Stimulated activated CD8-positive, alpha-beta memory T cell treated with anti-CD3 and anti-CD28 coated beads, Interleukin-4, amount 100 ng/mL, for 24 hours (primary cell): ENCODE measurements around the gene ADAMTS12.

ENCODE experiments used
- DNase-seq: peaks from one replicate; pipeline ENCODE4 v3.0.0-alpha.2; 2020; ENCODE audit warnings: low read depth

The ADAMTS12 gene

DNA sequence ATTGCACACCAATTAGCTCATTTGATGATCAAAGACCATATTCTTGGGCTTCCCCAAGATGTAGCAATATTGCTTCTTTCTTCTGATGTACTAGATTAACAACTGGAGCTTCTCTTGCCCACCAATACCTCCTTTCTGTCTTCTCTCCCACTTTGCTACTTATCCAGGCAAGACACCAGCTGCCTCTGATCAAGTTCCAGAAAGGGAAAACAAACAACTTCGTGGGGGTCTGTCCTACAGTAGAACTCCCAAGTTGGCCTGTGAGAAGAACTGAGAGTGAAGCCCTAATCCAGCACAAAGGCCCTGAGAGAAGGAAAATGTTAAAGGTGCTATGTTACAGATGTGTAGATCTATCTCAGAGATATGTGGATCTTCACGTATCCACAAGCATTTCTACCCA is 44.9 kb downstream of the ADAMTS12 start:
- DNase-seq = no peak

DNA sequence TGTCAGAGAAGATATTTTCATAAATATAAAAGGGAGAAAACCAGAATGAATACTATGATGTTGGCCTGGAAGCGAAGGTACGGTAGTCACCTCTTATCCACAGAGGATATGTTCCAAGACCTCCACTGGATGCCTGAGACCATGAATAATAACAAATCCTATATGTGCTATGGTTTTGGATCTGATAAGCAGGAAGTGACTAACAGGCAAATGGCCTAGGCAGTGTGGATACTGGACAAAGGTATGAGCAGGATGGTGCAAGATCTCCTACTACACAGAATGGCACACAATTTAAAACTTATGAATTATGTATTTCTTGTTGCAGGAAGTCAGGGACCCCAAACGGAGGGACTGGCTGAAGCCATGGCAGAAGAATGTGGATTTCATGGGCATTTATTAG is 48.2 kb downstream of the ADAMTS12 start:
- no peak for DNase-seq

DNA sequence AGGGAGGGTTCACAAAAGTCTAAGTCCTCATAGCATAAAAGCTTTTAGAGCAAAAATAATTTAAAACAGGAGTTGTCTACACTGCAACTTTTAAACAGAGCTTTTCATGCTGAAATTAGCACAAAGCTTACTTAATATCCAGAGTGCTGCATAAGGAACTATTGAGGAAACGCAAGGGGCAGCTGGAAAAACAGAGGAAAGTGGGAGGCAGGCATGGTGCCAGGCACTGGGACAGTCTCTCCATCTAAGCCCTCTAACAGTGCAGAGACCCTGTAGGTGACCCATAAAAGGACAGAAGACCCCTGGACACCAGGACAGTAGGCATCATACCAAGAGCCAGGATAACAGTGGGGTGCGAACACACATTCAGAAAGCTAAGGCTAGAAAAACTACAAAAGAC is 49.3 kb downstream of the ADAMTS12 start:
- no peak for DNase-seq

DNA sequence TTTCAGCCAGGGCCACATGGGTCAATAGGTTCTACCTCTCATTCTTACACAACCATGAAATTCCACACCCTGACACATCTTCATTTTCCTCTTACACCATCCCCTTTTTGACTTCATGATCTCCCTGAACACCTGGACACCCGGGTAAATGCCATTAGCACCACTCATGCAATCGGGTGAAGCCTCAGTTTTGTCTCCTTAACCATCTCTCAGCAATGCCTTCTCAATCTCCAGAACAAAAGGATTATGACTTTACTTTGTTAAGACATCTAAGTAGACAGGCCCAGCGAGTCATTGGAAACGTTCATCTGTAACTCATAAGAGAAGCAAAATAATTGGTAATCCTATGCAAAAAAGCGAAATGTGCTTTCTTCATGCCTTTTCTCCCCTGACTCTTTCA is 49.9 kb downstream of the ADAMTS12 start:
- no peak for DNase-seq

DNA sequence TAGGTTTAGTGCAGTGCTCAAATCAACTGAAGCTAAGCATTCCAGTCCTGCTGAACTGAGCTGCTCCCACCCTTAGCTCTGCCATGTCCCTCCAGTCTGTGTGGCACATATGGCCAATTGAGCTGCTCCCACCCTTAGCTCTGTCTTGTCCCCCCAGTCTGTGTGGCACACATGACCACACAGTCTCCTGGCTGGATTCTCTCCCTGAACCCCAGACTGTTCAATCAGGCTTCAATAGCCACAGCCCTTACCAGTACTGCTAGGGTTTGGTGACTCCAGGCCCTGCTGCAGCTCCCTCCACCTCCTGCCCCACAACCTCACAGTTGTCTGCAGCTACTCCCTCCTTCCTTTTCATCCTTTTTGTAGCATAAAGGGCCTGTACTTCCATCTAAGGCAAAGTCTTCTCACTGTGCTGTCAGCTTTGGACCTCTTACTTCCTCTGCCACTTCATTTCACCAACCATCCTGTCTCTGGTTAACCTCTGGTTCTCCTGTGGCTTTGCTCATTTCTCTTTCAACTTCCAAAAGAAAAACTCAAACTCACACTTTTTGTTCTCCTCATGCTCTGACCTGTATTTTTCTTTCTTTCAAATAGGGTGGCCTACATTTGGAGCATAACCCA is 50.8 kb downstream of the ADAMTS12 start:
- no peak for DNase-seq

DNA sequence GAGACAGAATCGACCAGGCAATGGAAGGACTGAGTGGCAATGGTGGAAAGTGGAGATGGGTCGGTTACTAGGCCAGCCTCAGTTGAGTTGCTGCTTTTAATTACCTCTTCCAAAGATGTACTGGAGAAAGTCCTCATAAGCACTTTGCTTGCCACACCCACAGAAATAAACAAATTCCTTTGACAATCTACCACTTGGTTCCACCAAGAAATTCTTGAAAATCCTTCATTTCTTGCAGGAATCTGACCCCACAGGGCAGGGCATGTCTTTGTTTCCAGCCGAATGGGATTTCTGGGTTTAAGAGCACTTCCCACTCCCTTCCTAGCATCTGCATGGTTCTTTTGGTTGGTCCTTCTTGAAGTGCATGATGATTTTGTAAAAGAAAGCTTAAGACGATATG is 54.5 kb downstream of the ADAMTS12 start:
- no peak for DNase-seq

DNA sequence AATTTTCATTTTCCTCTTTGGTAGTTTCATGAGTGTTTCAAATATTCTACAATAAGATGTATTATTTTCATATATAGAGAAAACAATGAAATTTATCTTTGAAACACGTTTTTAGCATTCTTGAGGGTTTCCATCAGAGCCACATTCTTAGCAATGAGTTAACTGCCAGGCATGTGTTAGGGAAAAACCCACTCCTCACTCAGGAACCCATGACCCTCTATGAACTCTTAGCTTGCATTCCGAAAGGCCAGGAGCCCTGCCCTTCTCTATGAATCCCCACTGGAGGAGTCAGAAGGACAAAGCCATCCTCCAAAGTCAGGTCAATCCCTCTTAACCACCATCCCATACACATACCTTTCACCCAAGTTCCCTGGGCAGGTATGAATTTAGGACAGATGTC is 57.5 kb downstream of the ADAMTS12 start:
- DNase-seq = no peak

DNA sequence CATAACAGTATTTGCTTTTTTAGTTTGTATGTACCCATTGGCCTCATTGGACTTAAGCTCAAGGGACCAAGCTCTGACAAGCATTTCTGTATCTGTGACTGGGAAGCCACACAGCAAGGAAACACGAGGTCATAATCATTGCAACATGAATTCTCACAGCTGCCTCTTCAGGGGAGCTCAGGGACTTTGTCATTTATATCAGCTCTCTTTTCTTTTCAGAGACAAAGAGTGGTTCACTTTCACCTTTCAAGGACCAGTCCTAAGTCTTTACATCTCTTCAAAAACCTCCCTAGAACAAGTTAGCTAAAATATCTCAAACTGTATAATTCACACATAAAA is 58.6 kb downstream of the ADAMTS12 start:
- no peak for DNase-seq

DNA sequence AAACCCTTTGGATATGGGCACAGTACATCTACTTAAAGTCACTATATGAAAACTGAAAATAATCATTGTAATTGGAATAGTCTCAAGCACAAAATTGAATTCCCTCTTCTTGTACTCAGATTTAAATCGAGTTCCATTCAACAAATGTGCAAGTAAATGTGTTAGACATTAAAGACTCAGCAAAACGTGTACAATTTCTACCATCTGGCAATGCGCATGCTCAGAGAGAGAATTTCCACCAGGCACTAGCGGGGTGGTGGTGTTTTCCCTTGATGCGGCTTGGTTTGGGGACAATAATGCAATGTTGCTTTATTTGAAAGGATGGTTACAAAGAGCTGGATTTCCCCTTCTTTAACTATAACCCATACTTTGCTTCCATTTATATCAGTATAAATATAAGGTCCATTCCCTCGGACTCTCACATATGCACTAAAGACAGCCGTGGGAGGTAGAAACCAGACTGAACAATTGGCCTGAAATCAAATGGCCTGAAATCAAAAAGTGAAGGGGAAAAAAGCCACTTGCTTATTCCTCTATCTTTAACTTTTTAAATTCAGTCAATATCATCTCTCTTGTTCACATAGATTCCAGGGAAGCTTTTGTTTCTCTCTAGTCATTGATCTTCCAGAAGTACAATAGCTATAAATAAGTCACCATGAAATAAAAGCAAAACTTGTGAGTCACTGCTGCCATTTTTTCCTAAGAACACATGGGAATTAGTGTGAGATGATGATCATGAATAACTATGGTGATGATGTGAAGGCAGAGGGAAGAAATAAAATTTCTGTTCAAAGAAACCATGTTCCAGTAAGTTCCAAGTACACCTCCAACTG is 59.2 kb downstream of the ADAMTS12 start:
- DNase-seq = no peak

DNA sequence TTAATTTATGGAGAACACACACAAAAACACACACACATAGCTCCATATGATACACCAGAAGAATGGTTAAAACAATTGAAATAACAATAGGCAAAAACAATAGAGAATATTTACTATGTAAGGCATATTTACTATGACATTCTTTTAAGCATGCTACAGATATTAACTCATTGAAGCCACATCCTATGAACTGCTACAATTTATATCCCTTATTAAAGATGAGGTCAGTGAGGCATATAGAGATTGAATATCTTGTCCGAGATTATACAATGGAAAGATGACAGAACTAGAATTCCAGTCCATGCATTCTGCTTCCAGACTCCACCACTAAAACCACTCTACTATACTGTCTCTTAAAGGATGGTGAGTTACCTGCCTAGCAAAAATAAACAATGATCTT is 60.7 kb downstream of the ADAMTS12 start:
- DNase-seq = no peak

DNA sequence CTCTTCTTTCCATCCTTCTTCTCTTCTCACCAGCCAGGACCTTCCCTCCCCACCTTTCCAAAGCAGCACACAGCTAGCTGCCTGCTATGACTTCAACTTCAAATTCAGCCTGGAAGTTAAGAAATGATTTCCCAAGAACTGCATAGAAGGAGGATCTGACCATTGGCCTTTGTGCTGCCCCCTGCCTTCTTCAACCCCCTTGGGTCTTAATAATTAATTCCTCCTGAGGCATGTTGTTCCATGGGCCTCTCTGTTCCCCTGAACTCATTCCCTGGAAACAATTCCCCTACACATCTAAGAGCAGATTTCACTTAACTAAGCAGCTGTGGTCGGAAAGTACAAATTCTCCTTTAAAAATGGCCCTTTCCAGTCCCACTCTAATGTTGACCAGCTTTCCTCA is 62.4 kb downstream of the ADAMTS12 start:
- no peak for DNase-seq

DNA sequence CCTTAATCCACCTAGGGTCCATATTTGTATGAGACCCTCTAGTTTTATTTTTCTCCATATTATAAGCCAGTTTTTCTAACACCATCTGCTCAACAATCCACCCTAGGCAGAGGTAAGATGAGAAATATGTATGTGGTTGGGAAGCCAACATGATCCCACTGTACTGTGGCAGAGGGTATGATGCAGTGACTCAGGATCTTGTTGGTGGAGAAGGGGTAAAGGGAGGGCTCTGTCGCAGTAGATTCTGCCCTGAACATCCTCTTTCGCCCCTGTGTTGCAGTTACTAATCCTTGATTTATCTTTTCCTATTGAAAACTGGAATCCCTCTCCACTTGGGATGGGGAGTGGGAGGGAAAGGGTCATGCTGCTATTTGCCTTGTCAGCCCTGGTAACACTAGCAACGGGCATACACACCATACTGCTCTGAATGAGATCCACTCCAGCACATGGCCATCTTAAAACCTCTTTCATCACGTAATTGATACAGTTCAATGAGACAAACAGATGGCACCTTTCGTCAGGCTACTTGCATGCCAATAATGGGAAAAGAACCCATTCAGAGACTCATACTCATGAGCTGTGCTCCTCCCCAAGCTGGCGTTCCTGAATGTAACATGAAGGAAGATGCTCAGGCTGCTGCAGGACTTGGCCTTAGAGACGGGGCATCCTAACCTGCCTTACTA is 63.0 kb downstream of the ADAMTS12 start:
- no peak for DNase-seq

DNA sequence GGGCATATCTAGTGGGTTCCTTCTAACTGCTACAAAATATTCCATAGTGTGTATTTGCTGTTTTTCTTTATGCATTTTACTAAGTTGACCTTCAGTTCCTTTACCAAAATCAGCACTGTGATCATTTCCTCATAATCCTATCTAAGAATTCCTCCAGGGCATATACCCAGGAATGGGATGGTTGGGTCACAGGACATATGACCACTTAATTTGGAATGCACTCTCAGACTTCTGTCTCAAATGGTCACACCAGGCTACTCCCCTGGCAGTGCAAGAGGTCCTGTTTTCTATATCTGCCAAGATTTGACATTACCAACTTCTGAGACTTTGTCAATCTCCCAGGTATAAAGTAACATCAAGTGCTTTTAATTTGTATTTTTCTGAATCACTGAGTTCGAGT is 63.9 kb downstream of the ADAMTS12 start:
- no peak for DNase-seq

DNA sequence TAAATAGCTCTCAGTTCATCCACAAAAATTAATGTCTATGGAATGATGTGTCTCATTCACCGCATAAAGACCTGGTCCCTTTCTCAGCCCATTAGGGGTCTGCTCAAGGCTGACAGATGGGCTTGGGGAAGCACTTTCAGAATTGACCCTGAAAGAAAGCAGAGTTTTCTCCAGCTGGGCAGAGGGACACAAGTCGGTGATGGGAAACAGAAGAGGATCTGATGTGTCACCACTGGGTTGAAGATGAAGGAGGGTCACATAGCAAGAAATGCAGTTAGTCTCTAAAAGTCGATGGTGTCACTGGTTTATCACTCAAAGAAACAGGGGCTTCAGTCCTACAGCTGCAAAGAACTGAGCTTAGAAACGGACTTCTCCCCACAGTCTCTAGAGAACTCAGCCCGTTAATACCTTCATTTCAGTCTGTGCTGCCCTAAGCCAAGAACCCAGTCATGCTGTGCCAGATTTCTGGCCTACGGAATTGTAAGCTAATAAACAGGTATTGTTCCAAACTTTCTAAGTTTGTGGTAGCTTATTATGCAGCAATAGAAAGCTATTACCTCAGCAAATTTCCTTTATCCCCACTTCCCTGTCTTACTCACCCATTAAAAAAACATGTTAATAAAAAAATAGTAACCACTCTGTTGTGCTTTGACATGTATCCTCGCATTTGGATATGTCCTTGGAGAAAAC is 64.6 kb downstream of the ADAMTS12 start:
- no peak for DNase-seq

DNA sequence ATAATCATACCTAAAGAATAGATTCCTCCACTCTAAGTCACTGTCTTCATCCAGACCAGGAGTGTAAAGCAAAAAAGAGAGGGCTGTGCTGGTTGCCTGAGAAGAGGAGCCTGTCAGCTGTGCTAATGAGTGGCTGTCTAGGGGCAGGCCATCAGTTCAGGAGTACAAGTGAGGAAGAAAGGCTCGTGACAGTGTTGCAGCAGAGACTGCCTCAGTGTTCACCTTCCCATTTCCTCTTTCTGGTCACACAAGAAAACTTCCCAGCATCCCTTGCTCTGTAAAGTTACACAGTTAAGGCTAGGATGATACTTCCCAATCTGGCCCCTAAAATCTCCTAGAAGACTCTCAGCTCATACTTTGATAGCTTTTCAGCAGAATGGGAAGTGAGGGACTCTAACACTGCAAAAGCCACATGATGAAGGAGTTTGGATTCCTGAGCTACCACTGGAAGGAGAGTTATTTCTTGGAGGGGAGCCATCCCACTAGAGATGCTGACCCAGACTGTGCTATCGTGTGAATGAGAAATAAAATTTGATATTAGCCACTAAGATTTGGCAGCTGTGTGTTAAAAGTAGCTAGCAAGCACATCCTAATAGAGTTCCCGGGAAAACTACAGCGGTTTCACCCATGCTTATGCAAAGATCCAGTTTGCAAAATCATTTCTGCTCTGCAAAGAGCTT is 67.1 kb downstream of the ADAMTS12 start:
- DNase-seq = no peak

DNA sequence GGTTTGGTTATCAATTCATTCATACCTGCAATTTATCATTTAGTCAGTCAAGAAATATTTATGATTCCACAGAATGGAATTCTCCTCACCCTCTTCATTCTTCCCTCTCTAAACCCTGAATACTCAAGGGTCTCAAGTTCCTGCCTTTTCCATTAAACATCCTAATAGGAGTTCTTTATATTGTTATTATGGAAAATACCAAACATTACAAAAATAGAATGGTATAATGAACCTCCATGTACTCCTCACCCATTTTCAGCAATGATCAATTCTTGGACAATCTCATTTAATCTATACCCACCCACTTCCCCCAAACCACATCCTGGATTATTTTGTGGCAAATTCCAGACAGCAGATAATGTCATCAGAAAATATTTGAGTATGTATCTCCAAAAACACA is 74.5 kb downstream of the ADAMTS12 start:
- no peak for DNase-seq

DNA sequence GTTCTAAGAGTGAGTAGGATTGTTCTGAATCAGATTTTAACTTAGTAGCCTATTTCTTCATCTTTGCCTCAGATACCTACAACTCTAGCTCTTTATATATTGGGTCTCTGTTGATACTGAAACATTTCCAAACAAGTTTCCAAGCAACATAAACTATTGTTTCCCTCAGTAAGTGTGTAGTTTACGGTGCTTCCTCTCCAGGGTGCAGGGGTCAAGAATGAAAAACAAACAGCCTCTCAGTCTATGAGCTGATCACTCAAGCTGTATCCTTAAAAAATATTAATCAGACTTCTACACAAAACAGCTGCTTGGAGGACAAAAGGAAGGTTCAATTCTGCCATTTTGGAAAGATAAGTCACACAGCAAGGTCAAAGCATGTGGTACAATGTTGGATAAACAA is 75.0 kb downstream of the ADAMTS12 start:
- no peak for DNase-seq

DNA sequence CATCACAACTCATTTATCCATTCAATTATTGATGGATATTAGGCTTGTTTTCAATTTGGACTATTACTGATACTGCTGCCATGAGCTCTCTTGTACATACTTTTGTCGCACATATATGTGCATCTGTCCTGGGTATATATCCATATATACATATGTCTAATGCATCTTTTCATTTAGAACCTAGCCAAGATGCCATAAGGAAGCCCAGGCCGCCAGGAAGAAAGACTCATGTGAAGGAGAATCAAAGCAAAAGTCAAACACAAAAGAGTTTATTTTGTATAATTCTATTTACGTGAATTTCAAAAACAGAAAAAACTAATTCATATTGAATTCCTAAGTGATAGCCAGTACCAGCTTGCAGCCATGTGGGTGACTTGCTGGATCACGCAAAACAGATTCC is 79.0 kb downstream of the ADAMTS12 start:
- no peak for DNase-seq

DNA sequence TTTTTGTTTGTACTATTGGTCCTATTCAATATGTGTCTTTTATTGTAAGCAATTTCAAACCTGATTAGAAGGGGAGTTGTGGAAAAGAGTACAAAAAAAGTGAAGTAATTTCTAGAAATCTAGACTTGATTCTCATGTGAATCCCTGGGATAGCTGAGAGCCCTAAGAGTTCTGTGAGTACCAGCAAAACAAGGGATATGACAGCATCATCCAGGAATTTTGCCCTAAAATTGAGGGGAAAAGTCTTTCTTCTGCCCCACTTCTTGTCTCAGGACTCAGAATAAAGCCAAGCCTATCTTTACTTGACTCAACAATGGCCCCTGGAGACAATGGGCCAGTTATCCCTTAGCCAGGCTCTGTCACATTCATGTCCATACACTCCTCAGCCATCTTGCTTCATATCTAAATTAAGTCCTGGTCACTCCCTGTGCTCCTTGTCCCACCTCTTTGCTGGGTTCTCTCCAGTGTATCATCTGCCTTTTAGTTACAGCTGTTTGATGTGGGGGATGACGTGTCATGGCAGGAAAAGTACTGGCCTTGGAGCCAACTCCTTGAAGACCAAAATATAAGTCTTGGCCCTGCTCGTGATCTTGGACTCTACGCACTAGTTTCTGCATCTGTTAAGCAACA is 81.2 kb downstream of the ADAMTS12 start:
- DNase-seq = no peak

DNA sequence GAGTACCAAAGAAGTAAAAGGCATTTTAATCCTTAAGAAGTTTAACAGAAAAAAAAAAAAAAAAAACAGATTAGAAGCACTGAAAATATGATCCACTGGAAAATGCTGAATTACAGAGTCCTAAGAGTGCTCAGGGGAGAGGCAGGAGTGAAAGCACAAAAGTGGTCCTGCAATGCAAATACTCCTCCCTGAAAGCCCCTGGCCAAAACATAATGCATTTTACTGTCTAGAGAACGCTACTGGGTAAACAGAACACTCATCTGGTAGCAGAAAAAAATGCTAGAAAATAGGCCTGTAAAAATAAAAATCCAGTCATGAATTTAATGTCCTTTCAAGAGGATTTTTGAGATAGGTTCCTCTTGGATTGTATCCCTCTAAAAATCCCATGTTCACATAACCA is 81.9 kb downstream of the ADAMTS12 start:
- DNase-seq = no peak

DNA sequence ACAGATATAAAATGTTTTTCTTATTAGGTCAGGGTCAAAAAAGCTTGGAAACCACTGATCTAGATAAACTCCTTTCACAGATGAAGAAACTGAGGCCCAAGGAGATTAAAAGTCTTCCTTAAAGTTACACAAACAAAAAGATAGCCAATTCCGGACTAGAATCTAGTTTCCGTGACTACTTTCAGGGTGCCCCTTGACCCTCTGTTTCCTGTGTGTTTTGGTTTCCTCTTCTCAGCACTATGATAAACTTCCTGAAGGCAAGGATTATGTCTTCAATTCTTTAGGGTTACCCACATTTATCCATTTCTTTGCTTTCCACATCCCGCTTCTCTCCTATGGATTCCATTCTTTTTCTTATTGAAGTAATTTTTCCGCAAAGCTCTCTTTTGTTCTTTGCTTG is 83.1 kb downstream of the ADAMTS12 start:
- DNase-seq = no peak

DNA sequence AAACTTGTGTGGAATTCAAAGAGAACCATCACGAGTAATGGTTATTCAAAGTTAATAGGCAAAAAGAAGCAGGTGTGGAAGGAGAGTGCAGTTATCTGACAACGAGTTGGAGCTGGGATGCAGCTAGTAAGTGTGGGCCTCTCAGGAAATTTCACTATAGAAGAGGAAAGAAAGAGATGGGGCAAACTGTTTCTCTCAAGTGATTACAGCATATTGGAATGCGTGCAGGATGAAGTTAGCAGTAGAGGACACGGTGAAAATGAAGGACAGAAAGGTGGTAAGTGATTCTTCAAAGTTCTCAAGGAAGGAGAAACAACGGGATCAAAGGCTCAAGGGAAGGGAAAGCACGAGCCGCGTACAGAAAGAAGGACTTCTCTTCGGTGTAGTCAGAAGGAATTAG is 84.0 kb downstream of the ADAMTS12 start:
- no peak for DNase-seq
